Iris pigment epithelial cell (primary cell): Measurements from ENCODE around the gene COPS2.

Experiments
- DNase-seq: peaks from one replicate; pipeline ENCODE4 v3.0.0-alpha.2; 2011; ENCODE audit warnings: low read depth

The COPS2 gene

DNA sequence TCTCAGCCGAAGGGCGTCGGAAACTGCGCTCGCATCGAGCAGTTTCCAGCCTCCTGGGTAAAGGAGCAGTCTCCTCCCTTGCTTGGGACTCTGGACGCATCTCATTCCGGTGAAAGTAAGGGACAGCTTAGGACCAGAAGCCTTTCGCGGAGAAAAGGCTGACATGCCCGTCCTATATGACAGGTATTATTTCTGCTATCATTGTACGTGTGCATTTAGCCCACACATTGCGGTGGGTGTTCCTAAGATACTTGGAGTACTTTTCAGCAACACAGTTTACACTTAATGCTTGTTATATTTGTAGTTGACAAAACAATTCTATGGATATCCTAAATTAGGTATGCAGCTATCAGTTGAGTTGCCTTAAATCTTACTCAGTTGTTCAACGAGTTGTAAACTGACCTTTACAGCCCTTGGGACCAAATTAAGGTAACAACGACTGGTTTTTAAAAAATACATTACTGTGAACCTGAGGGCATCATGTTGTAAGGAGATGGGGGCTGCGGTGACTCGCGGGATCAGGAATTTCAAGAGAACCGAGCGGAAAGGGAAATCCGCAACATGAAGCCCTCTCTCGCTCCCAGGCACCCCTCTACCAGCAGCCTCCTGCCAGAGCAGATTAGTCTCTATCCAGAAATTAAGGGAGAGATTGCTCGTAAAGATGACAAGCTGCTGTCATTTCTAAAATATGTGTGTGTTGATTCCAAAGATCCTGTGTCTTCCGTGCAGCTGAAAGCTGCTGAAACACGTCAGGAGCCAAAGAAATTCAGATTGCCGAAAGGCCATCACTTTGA, 632 bp upstream of the COPS2 start:
- DNase-seq = peak; percentile 58

DNA sequence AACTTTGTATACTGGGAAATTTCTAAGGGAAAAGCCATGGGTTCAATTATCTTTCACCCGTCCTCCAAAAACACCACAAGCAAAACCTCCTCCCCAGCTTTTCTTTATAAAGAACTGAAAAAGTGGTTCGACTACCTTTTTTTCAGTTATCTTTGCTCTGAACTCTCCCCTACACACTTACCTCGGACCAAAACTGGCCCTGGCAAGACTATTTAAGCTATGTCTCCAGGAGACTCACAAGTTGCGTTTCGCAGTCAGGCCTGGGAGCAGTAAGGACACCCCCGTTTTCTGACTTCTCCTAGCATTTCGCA, 645 bp downstream of the COPS2 start:
- DNase-seq = no peak

DNA sequence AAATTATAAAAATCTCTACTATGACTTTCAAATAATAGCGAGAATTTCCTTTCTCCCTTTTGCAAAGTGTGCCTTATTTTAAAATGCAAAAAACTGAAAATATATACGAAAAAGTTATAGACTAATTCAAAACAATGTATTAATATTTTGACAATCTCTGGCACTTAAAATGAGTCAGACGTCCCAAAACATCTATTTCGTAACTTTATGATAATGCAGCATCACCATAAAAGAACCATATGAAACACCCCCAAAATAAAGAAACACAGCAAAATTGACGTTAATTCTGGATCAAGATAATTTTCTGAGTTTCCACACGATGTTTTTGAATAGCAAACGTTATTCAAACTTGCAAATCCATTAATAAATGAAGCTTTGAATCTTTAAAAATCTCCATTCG, 1.0 kb downstream of the COPS2 start:
- peak; percentile 37 for DNase-seq

DNA sequence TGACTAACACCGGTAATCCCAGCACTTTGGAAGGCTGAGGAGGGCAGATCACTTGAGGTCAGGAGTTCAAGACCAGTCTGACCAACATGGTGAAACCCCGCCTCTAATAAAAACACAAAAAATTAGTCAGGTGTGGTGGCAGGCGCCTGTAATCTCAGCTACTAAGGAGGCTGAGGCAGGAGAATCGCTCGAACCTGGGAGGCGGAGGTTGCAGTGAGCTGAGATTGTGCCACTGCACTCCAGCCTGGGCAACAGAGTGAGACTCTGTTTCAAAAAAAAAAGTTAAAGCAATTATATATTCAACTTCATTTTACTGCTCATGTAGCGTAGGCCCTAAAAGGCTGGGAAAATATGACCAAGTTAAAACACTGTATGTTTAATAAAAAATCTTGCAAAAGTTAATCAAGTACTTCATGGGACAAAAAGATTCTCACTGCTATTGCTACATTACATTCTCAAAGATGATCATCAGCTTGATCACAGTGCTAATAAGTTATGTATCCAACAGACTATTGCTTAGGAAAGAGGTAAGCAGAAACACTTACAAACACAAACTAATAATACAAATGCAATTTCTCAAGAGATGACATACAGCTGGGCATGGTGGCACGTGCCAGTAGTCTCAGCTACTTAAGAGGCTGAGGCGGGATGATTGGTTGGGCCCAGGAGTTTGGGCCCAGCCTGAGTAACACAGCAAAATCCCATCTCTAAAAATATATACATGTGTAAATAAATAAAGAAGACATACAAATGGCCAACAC, 2.7 kb downstream of the COPS2 start:
- DNase-seq = no peak

DNA sequence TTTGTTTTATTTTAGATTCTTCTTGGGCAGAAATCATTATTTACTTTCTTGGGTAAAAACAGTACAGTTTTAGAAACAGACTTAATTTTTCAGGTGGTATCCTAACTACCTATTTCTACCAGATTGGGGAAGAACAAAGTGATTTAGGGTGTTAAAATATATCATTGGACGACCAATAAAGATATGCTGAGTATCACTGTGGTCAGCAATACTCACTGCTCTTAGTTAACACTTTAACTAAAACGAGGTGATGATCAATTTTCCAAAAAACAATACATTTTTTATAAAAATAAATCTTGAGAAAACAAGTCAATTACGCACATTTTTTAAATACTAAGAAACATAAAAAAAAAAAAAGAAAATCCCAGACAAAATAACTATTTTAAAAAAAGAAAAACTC, 3.6 kb downstream of the COPS2 start:
- DNase-seq = no peak

DNA sequence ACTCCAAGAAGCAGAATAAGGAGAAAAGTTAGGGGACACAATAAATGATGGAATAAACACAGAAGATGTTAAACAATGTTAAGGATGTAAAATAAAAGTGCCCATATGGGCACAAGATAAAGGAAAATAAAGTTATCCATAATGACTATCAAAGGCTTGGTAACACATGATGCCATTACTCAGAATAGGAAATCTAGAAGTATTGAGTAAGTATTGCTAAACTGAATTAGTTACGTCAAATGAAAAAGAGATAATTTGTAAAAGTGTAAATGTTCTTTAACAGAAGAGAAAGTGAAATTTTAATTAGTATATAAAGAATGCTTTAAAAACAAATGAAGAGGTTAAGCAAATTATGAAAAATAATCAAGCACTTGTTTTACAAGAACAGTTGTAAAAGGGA, 6.7 kb downstream of the COPS2 start:
- DNase-seq = no peak

DNA sequence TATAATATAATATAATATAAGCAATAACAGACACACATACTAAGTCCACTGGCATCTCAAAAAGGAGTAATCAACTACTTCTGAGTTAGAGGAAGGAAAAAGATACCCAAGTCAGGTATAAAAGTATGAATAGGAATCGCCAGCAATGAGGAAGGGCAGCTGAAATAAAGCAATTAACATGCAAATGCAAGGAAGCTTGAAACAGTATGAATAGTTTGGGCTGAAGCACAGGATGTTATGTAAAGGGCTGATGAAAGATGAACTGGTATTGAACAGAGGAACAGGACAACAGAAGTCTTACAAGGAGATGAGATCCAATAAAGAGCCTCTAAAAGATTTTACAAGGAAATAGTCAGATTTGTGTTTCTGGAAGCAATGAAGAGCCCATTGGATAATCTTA, 7.1 kb downstream of the COPS2 start:
- no peak for DNase-seq

DNA sequence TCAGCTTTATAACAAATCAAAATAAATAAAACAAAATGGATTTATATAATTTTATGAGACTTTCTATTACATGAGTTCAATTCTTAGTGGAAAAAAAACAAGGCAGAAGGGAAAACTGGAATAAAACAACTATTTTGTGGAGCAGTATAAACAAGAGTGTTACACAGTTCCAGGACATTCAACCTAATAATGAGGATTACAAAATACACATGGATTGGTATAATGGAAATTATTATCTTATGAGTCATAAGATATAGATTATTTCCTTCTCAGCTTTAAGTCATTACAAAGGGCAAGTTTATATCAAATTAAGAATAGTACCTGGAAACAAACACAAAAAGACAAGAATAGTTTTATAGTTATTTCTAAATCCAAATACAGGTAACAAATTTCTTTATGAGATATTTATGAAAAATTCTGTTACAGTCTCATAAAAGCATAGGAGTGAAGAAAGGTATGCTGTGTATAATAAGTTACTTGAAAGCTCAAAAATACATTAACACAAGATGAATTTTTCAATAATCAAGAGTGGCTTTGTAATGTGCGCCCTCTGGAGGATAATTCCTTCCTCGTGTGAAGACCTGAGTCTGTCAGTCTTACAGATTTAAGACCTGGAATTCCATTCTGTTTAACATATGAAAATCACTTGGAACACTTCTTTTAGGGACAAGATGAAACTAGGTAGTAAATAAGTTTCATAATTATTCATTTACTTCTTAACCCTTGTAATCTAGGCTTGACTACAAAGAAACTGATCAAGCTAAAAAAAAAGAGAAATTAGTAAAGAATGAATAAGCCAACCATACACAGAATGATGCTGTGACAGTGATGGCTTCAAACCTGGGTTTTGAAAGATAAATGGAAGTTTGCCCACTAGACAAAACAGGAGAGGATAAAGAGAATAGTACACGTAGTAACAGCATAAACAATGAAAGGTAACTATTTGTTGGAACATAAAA, 9.5 kb downstream of the COPS2 start:
- peak; percentile 77 for DNase-seq

DNA sequence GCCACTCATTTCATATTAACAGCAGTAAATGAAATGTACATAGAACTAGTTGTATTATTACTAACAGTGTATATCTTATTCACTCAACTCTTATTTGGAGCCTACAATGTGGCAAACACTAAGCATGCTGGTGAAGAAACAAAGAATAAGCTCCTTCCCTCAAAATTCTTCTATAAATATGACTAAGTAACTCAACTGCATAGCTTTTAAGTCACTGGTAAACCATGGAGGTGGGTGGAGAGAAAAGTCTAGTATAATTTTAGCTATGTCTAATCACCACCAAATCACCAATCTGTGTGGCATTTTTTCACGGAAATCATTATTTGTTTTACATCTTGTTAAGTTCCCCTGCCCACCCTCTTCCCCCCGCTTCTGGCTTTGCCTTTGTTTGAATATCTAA, 17.5 kb downstream of the COPS2 start:
- peak; percentile 55 for DNase-seq

DNA sequence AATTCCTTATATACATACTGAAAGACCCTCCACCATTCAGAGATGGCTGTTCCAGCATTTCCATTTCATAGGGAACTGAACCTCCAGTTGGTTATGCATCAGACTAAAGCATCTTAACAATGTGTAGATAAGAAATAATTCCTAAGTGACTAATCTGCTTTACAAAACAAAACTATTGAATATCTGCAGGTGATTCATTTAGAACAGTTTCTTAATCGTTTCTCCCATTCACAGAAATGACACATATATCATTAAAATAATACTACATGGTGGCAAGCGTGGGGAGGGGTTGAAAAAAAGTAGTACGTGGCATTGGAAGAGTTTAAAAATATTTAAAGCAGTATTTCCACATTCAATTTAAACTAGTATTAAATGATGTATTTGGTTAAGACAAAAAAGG, 19.5 kb downstream of the COPS2 start:
- peak; percentile 87 for DNase-seq

DNA sequence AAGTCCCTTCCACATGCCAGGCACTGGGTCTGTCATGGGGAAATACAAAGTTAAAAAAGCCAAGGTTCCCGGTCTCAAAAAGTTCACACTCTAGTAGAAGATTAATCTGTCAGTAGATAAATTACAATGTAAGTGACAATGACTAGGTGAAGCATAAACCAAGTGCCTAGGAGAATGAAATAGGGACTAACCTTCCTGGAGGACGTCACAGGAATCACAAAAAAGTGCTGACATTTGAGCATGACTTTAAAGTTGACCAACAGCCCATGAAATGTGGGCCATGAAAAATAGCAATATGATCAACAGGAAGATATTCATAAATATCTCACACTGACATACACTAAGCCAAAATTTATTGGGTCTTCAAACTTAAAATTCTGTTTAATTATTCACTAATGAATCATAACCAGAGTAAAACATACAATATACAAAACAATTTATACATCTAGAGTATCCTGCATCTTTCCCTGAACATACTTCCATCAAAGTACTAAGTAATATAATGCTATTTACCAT, 20.0 kb downstream of the COPS2 start:
- DNase-seq = no peak

DNA sequence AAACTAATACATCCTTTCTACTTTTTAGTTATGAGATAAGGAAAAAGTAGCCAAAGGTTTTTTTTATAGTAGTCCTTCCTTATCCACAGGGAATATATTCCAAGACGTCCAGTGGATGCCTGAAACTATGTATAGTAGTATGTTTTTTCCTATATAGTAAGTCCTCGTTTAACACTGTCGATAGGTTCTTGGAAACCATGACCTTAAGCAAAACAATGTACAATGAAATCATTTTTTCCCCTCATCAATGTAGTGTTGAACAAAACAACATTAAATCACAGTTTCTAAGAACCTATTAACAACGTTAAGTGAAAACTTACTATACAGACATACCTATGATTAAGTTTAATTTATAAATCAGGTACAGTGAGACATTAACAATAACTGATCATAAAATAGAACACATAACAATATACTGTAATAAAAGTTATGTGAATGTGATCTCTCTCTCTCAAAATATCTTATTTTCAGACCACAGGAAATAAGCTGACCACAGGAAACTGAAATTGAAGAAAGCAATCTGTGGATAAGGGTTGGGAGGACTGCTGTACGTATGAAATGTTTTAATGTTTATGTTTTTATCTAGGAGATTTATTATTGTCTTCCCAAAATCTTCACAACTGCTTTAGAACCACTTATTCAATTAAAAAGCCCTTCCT, 20.6 kb downstream of the COPS2 start:
- DNase-seq = peak; percentile 77

DNA sequence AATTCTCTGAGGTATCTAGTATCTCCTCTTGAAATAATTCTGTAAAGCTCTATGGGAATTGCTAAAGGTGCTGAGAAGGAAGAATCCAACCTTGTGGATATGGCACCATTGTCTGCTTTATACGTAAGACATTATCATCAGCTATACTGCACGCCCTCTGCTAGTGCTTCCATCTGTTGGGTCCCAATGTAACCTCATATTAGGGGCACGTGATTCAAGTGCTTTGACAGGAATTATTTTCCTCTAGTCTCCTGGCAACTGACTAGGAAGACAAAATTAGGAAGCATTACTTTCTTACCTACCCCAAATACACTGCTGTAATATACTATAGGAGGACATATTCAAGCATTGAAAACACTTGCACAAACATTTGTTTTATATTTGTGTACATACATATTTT, 24.0 kb downstream of the COPS2 start:
- no peak for DNase-seq

DNA sequence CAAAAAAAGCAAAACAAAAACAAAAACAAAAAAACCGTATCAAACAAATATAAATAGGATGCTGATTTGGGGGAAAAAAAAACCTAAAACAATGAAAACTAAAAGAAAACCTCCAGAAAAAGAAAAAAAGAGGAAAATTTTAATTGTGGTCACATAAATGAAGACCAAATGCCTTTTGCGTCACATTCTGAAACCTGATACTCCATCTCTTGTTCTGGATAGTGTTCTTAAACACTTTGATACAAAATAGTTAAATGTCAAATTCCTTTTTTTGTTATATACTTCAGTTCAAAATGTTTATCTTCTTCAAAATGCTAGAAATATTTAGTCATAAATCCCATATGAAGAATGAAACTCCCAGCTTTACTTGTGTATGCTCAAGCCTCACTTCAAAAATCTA, 31.0 kb downstream of the COPS2 start:
- DNase-seq = no peak

DNA sequence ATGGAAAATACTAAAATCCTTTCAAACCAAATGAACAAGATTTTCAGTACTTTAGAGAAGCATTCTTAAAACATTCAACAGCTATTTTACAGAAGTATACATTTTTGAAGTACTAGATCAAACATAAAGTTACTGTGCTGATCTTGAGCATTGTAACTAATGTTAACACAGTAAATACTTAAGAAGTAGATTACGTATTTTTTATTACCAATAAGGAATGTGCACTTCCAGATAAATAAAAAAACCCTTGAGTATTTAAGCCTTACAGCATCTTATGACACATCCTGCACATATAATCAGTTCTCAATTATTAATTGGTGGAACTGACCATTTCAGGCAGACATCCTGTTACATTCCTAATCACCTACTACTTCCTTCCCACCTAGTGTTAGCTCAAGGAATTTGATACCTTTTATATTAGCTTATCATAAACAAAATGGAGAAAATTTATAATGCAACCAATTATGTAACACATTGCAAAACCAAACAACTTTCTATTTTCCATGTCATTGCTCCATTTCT, 32.8 kb downstream of the COPS2 start:
- DNase-seq = no peak

DNA sequence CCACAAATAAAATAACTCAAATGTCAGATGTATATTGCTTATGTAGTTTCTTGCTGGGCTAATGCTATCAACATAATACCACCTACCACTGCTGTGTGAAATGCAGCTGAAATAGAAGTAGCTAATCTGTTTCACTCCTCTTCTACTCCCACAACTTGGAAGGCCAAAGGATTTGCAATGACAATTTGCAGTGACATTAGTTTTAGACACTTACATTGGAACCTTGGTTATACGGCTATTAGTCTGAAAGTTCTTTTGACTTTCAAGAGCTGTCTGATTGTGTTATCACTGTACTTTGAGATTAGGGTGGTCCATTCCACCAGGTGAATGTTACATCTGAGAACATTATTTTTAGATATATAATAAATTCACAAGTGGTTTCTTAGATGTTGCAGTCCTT, 33.5 kb downstream of the COPS2 start:
- DNase-seq = no peak

DNA sequence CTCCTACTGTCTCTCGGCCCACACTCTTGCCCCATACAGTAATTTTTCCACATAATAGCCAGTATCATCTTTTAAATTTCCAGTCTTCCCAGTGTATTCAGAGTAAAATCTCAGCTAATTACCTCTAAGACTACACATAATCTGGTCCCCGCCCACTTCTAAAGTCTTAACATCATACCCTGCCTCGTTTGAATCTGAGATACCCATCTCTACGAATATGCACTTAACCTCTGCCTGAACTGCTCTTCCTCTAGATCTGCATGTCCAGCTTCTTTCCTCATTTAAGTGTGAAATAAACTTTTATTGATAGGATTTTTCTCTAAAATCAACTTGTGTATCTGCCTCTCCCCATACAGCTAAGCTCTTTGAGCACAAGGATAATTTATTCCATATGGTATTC, 34.6 kb downstream of the COPS2 start:
- DNase-seq = no peak

DNA sequence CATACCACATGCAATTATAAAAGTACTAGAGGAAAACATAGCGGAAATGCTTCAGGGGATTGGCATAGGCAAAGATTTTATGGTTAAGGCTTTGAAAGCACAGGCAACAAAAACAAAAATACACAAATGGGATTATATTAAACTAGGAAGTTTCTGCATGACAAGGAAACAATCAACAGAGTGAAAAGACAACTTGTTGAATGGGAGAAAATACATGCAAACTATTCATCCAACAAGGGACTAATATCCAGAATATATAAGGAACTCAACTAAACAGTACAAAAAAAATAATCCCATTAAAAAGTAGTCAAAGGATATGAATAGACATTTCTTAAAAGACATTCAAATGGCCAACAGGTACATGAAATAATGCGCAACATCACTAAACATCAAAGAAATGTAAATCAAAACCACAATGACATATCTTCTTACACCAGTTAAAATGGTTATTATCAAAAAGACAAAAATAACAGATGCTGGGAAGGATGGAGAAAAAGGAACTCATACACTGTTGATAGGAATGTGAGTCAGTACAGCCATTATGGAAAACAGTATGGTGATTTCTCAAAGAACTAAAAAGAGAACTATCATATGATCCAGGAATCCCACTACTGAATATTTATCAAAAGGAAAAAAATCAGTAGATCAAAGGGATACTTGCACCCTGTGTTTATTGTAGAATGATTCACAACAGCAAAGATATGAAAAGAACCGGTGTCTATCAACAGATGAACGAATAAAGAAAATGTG, 39.1 kb downstream of the COPS2 start:
- DNase-seq = no peak

DNA sequence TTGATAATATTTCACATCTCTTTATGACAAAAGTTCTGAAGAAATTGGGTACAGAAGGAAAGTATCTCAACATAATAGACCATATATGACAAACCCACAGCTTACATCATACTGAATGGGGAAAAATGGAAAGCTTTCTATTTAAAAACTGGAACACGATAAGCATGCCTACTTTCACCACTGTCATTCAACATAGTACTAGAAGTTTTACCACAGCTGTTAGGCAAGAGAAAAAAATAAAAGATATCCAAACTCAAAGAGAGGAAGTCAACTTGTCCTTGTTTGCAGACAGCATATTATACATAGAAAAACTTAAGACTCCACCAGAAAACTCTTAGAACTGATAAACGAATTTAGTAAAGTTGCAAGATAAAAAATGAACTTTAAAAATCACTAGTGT, 40.3 kb downstream of the COPS2 start:
- no peak for DNase-seq

DNA sequence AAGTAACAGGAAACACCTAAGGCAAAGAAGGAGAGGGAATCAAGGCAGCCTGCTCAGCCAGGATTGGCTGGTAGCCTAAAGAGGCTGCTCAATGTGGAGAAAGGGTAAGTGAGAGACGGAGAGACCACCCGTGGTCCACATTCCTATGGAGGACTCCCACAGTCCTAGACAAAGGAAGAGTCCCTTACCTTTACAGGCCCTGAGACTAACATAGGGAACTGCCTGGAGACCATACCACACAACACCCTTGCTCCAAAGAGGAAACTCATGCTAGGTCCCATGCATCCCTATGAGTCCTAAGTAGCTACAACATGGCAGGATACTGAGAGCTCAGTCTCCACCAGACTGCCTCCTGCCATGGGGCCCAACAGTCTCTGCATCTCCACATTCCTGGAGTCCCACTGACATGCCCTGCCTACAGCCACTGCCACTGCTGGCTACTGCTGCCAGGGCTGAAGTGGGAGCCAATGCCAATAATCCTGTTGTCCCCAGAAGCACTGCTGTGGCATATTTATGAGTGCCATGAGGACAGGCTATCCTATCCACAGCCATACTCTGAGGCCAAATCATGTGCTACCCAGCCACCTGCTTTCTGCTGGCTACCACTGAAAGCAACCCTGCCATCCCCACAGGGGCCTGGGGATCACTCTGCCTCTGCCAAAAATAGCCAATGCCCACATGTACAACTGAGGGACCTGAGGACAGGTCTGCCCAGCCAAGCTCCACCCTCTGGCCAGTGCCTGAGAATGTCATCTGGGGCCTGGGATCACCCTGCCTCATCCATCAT, 45.0 kb downstream of the COPS2 start:
- no peak for DNase-seq
